ENCODE data around the gene TREH.
"Not testable (repeated sequence)": the region's sequence is repeated elsewhere in the genome, so short reads cannot be mapped to it uniquely, and the experiment has no call there.

GRCh38 chr11:118714416-118714815, 35.0 kb upstream of the TREH start:
- not testable (repeated sequence) for TF ChIP-seq CTCF (IDR thresholded peaks at IDR 0.05; ENCODE audit: control extremely low read depth in 1 of 3, insufficient read depth in 1 of 3, low read depth in 1 of 3, low read length in 3 of 3); PHF8 (conservative IDR thresholded peaks at IDR 0.05; ENCODE audit: low read depth, low read length); EGR1 (IDR thresholded peaks at IDR 0.05; ENCODE audit: borderline replicate concordance, low read depth, low read length); EP300 (IDR thresholded peaks at IDR 0.05; ENCODE audit: borderline replicate concordance in 1 of 2, low read depth in 2 of 2, low read length in 2 of 2); RFX5 (IDR thresholded peaks at IDR 0.05; ENCODE audit: borderline replicate concordance, low read depth, low read length); POLR2A (IDR thresholded peaks at IDR 0.05; ENCODE audit: control extremely low read depth in 1 of 2, low read depth in 2 of 2, low read length in 2 of 2); CREB1 (IDR thresholded peaks at IDR 0.05); NRF1 (IDR thresholded peaks at IDR 0.05; ENCODE audit: low read depth, low read length); EZH2 (IDR thresholded peaks at IDR 0.05; ENCODE audit: low read depth, low read length, severe bottlenecking); JUN (IDR thresholded peaks at IDR 0.05; ENCODE audit: low read depth, low read length); HDAC2 (IDR thresholded peaks at IDR 0.05; ENCODE audit: borderline replicate concordance in 1 of 2, low read depth in 2 of 2, low read length in 2 of 2); BRCA1 (IDR thresholded peaks at IDR 0.05; ENCODE audit: low read depth, low read length)
